ENCODE data around the gene TOGARAM2. TPM values are rescaled to one million over a fixed set of nuclear protein-coding genes. Genes with fewer than 3 reads are reported as not detected.

The TOGARAM2 gene
- total RNA-seq, 5 donors from 2014 or later (not counting 1 experiment from before 2014, with no cell fraction given): 1.7 to 5.2 (median 2.7) TPM

- no peak overlapping the region for H3K4me3 ChIP-seq (ENCODE audit: control insufficient read depth in 1 of 2, extremely low read depth in 1 of 2, low read length in 1 of 2)
- Mint-ChIP-seq H3K27ac (no peak overlapping the region), H3K27me3 (no peaks in the 10 kb centered on the region), H3K9me3 (no peaks in the 10 kb centered on the region), H3K36me3 (no peaks in the 10 kb centered on the region), H3K4me3 (no peak overlapping the region), H3K4me1 (peaks cover 0 to 5% (median 2%) of the 10 kb centered on the region in 3 donors)
- peaks cover 0 to 4% of the 10 kb centered on the region in 2 experiments for H3K4me1 ChIP-seq (ENCODE audit: control insufficient read depth in 1 of 2, extremely low read depth in 1 of 2, insufficient read depth in 2 of 2, low read length in 2 of 2)
- 89% methylated on average over 9 of the region's 10 CpGs for WGBS (ENCODE audit: insufficient coverage)
- POLR2A ChIA-PET: no interaction called here
- no peaks in the 10 kb centered on the region for H3K9me3 ChIP-seq
- CTCF ChIA-PET: no interaction called here
- ATAC-seq (replicated peaks in 1 of 4): no peak
- H3K36me3 ChIP-seq (ENCODE audit: control insufficient read depth in 2 of 2, extremely low read depth in 1 of 2, insufficient read depth in 1 of 2, low read length in 1 of 2): no peaks in the 10 kb centered on the region
- no peak for DNase-seq
- no peaks in the 10 kb centered on the region for H3K27me3 ChIP-seq (replicated peaks in 1 of 2; ENCODE audit: control insufficient read depth in 2 of 2, extremely low read depth in 1 of 2, insufficient read depth in 2 of 2, low read length in 1 of 2)
- H3K27ac ChIP-seq (ENCODE audit: low read length): no peak overlapping the region
Measured at GRCh38 chr2:28994074-28994473, 13.0 kb downstream of the TOGARAM2 start.

GRCh38 chr2:28994679-28995078 is 13.6 kb downstream of the TOGARAM2 start:
- H3K4me1 Mint-ChIP-seq: peaks cover 2 to 7% (median 3%) of the 10 kb centered on the region in 3 donors
- H3K27ac Mint-ChIP-seq: no peak overlapping the region
- peaks cover 0 to 9% of the 10 kb centered on the region in 2 experiments for H3K4me1 ChIP-seq (ENCODE audit: control insufficient read depth in 1 of 2, extremely low read depth in 1 of 2, insufficient read depth in 2 of 2, low read length in 2 of 2)
- H3K9me3 Mint-ChIP-seq: no peaks in the 10 kb centered on the region
- H3K4me3 ChIP-seq (ENCODE audit: control insufficient read depth in 1 of 2, extremely low read depth in 1 of 2, low read length in 1 of 2): no peak overlapping the region
- POLR2A ChIA-PET: no interaction called here
- 91% methylated on average over 7 of the region's 7 CpGs for WGBS (ENCODE audit: insufficient coverage)
- ATAC-seq (replicated peaks in 1 of 4) (no peak), DNase-seq (no peak)
- no peaks in the 10 kb centered on the region for H3K36me3 Mint-ChIP-seq
- H3K27me3 ChIP-seq (replicated peaks in 1 of 2; ENCODE audit: control insufficient read depth in 2 of 2, extremely low read depth in 1 of 2, insufficient read depth in 2 of 2, low read length in 1 of 2): no peaks in the 10 kb centered on the region
- H3K4me3 Mint-ChIP-seq: no peak overlapping the region
- no peaks in the 10 kb centered on the region for H3K9me3 ChIP-seq
- no peaks in the 10 kb centered on the region for H3K36me3 ChIP-seq (ENCODE audit: control insufficient read depth in 2 of 2, extremely low read depth in 1 of 2, insufficient read depth in 1 of 2, low read length in 1 of 2)
- CTCF ChIA-PET: no interaction called here
- H3K27me3 Mint-ChIP-seq: no peaks in the 10 kb centered on the region
- no peak overlapping the region for H3K27ac ChIP-seq (ENCODE audit: low read length)

DNA sequence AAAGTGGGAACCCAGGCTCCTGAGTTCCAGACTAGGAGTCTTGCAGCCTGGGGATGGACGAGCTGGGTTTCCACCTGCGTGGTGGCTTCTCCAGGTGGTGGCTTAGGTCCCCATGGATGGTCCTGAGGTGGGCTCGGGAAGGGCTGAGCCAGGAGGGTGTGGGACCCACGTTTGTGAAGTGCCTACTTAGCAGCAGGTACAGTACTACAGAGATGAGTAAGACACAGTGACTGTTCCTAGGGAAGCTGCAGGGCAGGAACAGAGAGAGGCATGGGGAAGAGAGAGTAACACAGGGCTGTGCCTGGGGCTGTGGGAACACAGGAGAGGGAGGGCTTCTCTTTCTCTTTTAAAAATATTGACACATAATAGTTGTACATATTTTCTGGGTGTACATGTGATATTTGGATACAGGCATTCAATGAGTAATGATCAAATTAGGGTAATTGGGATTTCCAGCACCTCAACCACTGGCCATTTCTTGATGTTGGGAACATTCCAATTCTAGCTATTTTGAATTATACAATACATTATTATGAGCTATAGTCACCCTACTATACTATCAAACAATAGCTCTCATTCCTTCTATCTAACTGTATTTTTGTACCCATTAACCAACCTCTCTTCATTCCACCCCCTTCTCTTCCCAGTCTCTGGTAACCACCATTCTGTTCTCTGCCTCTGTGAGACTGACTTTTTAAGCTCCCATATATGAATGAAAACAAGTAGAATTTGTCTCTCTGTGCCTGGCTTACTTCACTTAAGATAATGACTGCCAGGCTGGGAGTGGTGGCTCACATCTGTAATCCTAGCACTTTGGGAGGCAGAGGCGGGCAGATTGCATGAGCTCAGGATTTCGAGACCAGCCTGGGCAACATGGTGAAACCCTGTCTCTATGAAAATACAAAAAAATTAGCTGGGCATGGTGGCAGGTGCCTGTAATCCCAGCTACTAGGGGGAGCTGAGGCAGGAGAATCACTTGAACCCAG is 15.0 kb downstream of the TOGARAM2 start:
- Histone ChIP-seq H3K4me3 (ENCODE audit: control insufficient read depth in 1 of 2, extremely low read depth in 1 of 2, low read length in 1 of 2) (no peak overlapping the region), H3K27ac (ENCODE audit: low read length) (no peak overlapping the region), H3K4me1 (ENCODE audit: control insufficient read depth in 1 of 2, extremely low read depth in 1 of 2, insufficient read depth in 2 of 2, low read length in 2 of 2) (peaks cover 7 to 23% of the 10 kb centered on the region in 2 experiments), H3K27me3 (replicated peaks in 1 of 2; ENCODE audit: control insufficient read depth in 2 of 2, extremely low read depth in 1 of 2, insufficient read depth in 2 of 2, low read length in 1 of 2) (no peaks in the 10 kb centered on the region), H3K9me3 (no peaks in the 10 kb centered on the region), H3K36me3 (ENCODE audit: control insufficient read depth in 2 of 2, extremely low read depth in 1 of 2, insufficient read depth in 1 of 2, low read length in 1 of 2) (no peaks in the 10 kb centered on the region)
- Mint-ChIP-seq H3K4me3 (no peak overlapping the region), H3K9me3 (no peaks in the 10 kb centered on the region), H3K4me1 (peaks cover 16 to 19% (median 17%) of the 10 kb centered on the region in 3 donors), H3K36me3 (no peaks in the 10 kb centered on the region), H3K27me3 (no peaks in the 10 kb centered on the region), H3K27ac (no peak overlapping the region)
- WGBS (ENCODE audit: insufficient coverage): 65% methylated on average over 4 of the region's 6 CpGs
- ATAC-seq (replicated peaks in 1 of 4): no peak
- no peak for DNase-seq
- ChIA-PET CTCF (interaction anchor here in 1 of 2 donors (0.7 to 1.6 kb wide), 2 partner anchors 19 to 631 kb away, joined by 4 to 5 read pairs; no protein-coding TSS in a partner anchor), POLR2A (interaction anchor here in 1 of 2 donors (0.5 to 1.1 kb wide), 2 partner anchors 16 to 111 kb away, joined by 3 read pairs; no protein-coding TSS in a partner anchor)

- Histone ChIP-seq H3K4me1 (ENCODE audit: control insufficient read depth in 1 of 2, extremely low read depth in 1 of 2, insufficient read depth in 2 of 2, low read length in 2 of 2) (peaks cover 7 to 36% of the 10 kb centered on the region in 2 experiments), H3K4me3 (ENCODE audit: control insufficient read depth in 1 of 2, extremely low read depth in 1 of 2, low read length in 1 of 2) (no peak overlapping the region), H3K27ac (ENCODE audit: low read length) (no peak overlapping the region), H3K27me3 (replicated peaks in 1 of 2; ENCODE audit: control insufficient read depth in 2 of 2, extremely low read depth in 1 of 2, insufficient read depth in 2 of 2, low read length in 1 of 2) (no peaks in the 10 kb centered on the region), H3K9me3 (no peaks in the 10 kb centered on the region), H3K36me3 (ENCODE audit: control insufficient read depth in 2 of 2, extremely low read depth in 1 of 2, insufficient read depth in 1 of 2, low read length in 1 of 2) (no peaks in the 10 kb centered on the region)
- Mint-ChIP-seq H3K36me3 (no peaks in the 10 kb centered on the region), H3K4me3 (no peak overlapping the region), H3K27ac (no peak overlapping the region), H3K9me3 (no peaks in the 10 kb centered on the region), H3K4me1 (peaks cover 26 to 28% (median 27%) of the 10 kb centered on the region in 3 donors), H3K27me3 (no peaks in the 10 kb centered on the region)
- POLR2A ChIA-PET: interaction anchor here in 1 of 2 donors (0.5 kb wide), 1 partner anchor 12 kb away, joined by 4 read pairs; no protein-coding TSS in a partner anchor
- CTCF ChIA-PET: interaction anchor here in 1 of 2 donors (1.6 kb wide), 1 partner anchor 18 kb away, joined by 4 read pairs; no protein-coding TSS in a partner anchor
- no peak for ATAC-seq (replicated peaks in 1 of 4)
- DNase-seq: no peak
- 92% methylated on average over 11 of the region's 12 CpGs for WGBS (ENCODE audit: insufficient coverage)
Measured at GRCh38 chr2:28997237-28997846, 16.2 kb downstream of the TOGARAM2 start.

GRCh38 chr2:28997847-28998735 is 17.0 kb downstream of the TOGARAM2 start:
- DNase-seq (no peak), ATAC-seq (replicated peaks in 1 of 4) (no peak)
- H3K4me3 Mint-ChIP-seq: no peak overlapping the region
- H3K36me3 ChIP-seq (ENCODE audit: control insufficient read depth in 2 of 2, extremely low read depth in 1 of 2, insufficient read depth in 1 of 2, low read length in 1 of 2): no peaks in the 10 kb centered on the region
- H3K4me1 Mint-ChIP-seq: peaks cover 27 to 30% (median 28%) of the 10 kb centered on the region in 3 donors
- H3K27ac Mint-ChIP-seq: no peak overlapping the region
- no peak overlapping the region for H3K27ac ChIP-seq (ENCODE audit: low read length)
- H3K4me1 ChIP-seq (ENCODE audit: control insufficient read depth in 1 of 2, extremely low read depth in 1 of 2, insufficient read depth in 2 of 2, low read length in 2 of 2): peaks cover 7 to 43% of the 10 kb centered on the region in 2 experiments
- no peaks in the 10 kb centered on the region for H3K9me3 Mint-ChIP-seq
- no peak overlapping the region for H3K4me3 ChIP-seq (ENCODE audit: control insufficient read depth in 1 of 2, extremely low read depth in 1 of 2, low read length in 1 of 2)
- POLR2A ChIA-PET: interaction anchor here in 1 of 2 donors (0.5 kb wide), 1 partner anchor 13 kb away, joined by 4 read pairs; no protein-coding TSS in a partner anchor
- no peaks in the 10 kb centered on the region for H3K27me3 Mint-ChIP-seq
- no peaks in the 10 kb centered on the region for H3K9me3 ChIP-seq
- no peaks in the 10 kb centered on the region for H3K36me3 Mint-ChIP-seq
- 88% methylated on average over 15 of the region's 17 CpGs for WGBS (ENCODE audit: insufficient coverage)
- CTCF ChIA-PET: no interaction called here
- H3K27me3 ChIP-seq (replicated peaks in 1 of 2; ENCODE audit: control insufficient read depth in 2 of 2, extremely low read depth in 1 of 2, insufficient read depth in 2 of 2, low read length in 1 of 2): no peaks in the 10 kb centered on the region
